ENCODE measurements around the gene ZMYND11. TPM values are rescaled to one million over a fixed set of nuclear protein-coding genes. Genes with fewer than 3 reads are reported as not detected.
A peak's percentile ranks its signal among the peaks of the same experiment; 100 is the strongest.

Gene ZMYND11
- total and polyA plus RNA-seq, 2 of the 8 experiments (the other 6 are each of a cell fraction or from before 2014, with no cell fraction given) = 7.5 to 26.6 TPM

- peaks cover 0 to 3% (median 0%) of the 10 kb centered on the region in 4 experiments; a peak in 2 of 8 replicates for H3K36me3 ChIP-seq (ENCODE audit: control insufficient read depth in 2 of 4, insufficient read depth in 4 of 4, low read length in 3 of 4)
- H3K79me1 ChIP-seq (ENCODE audit: low read depth, low read length) = no peaks in the 10 kb centered on the region
- no peak overlapping the region for H3K27ac ChIP-seq (ENCODE audit: low read depth, low read length)
- H3K14ac ChIP-seq (ENCODE audit: insufficient read length) = no peak overlapping the region
- CTCF ChIA-PET (ENCODE audit: partially characterized antibody) = interaction anchor here (1.3 to 5.3 kb wide), 2 partner anchors 9 to 11 kb away, joined by 3 to 36 read pairs; no protein-coding TSS in a partner anchor
- WGBS, 2 experiments (ENCODE audit: extremely low coverage in 1 of 2, insufficient coverage in 1 of 2, insufficient read length in 1 of 2, insufficient replicate concordance in 2 of 2, low coverage in 1 of 2, low lambda C conversion rate in 2 of 2, missing lambda C conversion rate in 1 of 2) = 90% methylated on average over 6 of the region's 6 CpGs; no CpG with 5 or more reads in 1 of the 2 experiments
- H4K8ac ChIP-seq (ENCODE audit: extremely low read depth, insufficient read depth, low read length) = no peak overlapping the region
- H3K9me3 ChIP-seq (ENCODE audit: insufficient read depth in 2 of 2, low read depth in 1 of 2, low read length in 1 of 2) = no peaks in the 10 kb centered on the region
- H2AK5ac ChIP-seq (ENCODE audit: low read depth, low read length) = no peak overlapping the region
- H2BK20ac ChIP-seq (ENCODE audit: low read length) = no peak overlapping the region
- H3K56ac ChIP-seq (replicated peaks; ENCODE audit: insufficient read length, low read depth, low read length) = no peak overlapping the region
- H3K4me1 ChIP-seq (replicated peaks in 1 of 4; ENCODE audit: control insufficient read depth in 3 of 4, insufficient read depth in 4 of 4, low read length in 3 of 4) = peaks cover 0 to 3% (median 0%) of the 10 kb centered on the region in 4 experiments; a peak in 2 of 7 replicates
- POLR2A ChIA-PET (ENCODE audit: partially characterized antibody) = no interaction called here
- FAIRE-seq (no peak), DNase-seq (ENCODE audit: low read depth in 1 of 2, low spot score in 2 of 2) (no peak)
- H3K18ac ChIP-seq (ENCODE audit: extremely low read depth, low read length) = no peak overlapping the region
- no peak overlapping the region for H3K4me2 ChIP-seq (ENCODE audit: insufficient read depth in 1 of 2, low read depth in 2 of 2, low read length in 2 of 2)
- no peak overlapping the region for H3K9ac ChIP-seq (replicated peaks in 1 of 4; ENCODE audit: extremely low read depth in 1 of 4, low read depth in 3 of 4, low read length in 3 of 4)
- H2BK12ac ChIP-seq (ENCODE audit: low read depth, low read length) = no peak overlapping the region
- no peaks in the 10 kb centered on the region for H3K27me3 ChIP-seq (replicated peaks in 1 of 4; ENCODE audit: control insufficient read depth in 3 of 4, extremely low read depth in 1 of 4, insufficient read depth in 3 of 4, low read length in 3 of 4)
- no peak overlapping the region for H3K4me3 ChIP-seq (ENCODE audit: extremely low read depth in 1 of 4, insufficient read depth in 2 of 4, low read depth in 3 of 4, low read length in 4 of 4)
- no peak overlapping the region for H4K5ac ChIP-seq (ENCODE audit: insufficient read length, low read depth, low read length)
- H3K23ac ChIP-seq (ENCODE audit: insufficient read length) = no peak overlapping the region
- no peak overlapping the region for H2BK5ac ChIP-seq (ENCODE audit: low read depth, low read length)
- H2BK15ac ChIP-seq (ENCODE audit: low read length) = no peak overlapping the region
- H3K23me2 ChIP-seq (ENCODE audit: low read depth, low read length) = no peaks in the 10 kb centered on the region
- no peak overlapping the region for H2AFZ ChIP-seq (ENCODE audit: low read length)
- H4K91ac ChIP-seq (replicated peaks; ENCODE audit: insufficient read length, low read length) = no peak overlapping the region
- H2BK120ac ChIP-seq (replicated peaks; ENCODE audit: low read depth, low read length) = no peak overlapping the region
- no peaks in the 10 kb centered on the region for H4K20me1 ChIP-seq (replicated peaks in 1 of 2; ENCODE audit: control insufficient read depth in 1 of 2, insufficient read depth in 2 of 2, low read length in 2 of 2)
- TF ChIP-seq RAD21 (IDR thresholded peaks at IDR 0.05 in 1 of 2, conservative IDR thresholded peaks at IDR 0.05 in 1 of 2; ENCODE audit: low read depth in 2 of 2, low read length in 2 of 2) = 0 out of 4 replicates have a peak, but pooled peaks of 1 of the 2 experiments have one; percentile 5
- no peak for TF ChIP-seq SP1 (IDR thresholded peaks at IDR 0.05; ENCODE audit: low read depth, low read length)
- H3K79me2 ChIP-seq (ENCODE audit: control insufficient read depth in 1 of 2, insufficient read depth in 2 of 2, low read length in 2 of 2) = no peaks in the 10 kb centered on the region
- no peak overlapping the region for H3K4ac ChIP-seq (replicated peaks; ENCODE audit: insufficient read length, low read depth, low read length)
Observed at GRCh38 chr10:239109-239508, 103.9 kb downstream of the ZMYND11 start.
